D721Med (cell line): ENCODE results near the gene BRI3BP.
"Not testable (repeated sequence)": the region's sequence is repeated elsewhere in the genome, so short reads cannot be mapped to it uniquely, and the experiment has no call there.

Experiments
- DNase-seq: peaks from one replicate; pipeline ENCODE4 v3.0.0; 2011; ENCODE audit warnings: low spot score; ENCODE audit not compliant: insufficient read length
- FAIRE-seq: peaks from 2 replicates; lab custom pipeline; 2011; peaks lifted over from hg19 to GRCh38; lab: Jason Lieb, UNC
- TF ChIP-seq, protein P1 (sequence below): IDR thresholded peaks from 2 replicates; pipeline ENCODE4 v1.5.1; 2012; ENCODE audit warnings: mild to moderate bottlenecking, control low read depth; ENCODE audit not compliant: insufficient read depth; ENCODE audit errors: missing control alignments

The BRI3BP gene

GRCh38 chr12:125055591-125055990 is 62.1 kb downstream of the BRI3BP start:
- TF ChIP-seq, protein P1, sequence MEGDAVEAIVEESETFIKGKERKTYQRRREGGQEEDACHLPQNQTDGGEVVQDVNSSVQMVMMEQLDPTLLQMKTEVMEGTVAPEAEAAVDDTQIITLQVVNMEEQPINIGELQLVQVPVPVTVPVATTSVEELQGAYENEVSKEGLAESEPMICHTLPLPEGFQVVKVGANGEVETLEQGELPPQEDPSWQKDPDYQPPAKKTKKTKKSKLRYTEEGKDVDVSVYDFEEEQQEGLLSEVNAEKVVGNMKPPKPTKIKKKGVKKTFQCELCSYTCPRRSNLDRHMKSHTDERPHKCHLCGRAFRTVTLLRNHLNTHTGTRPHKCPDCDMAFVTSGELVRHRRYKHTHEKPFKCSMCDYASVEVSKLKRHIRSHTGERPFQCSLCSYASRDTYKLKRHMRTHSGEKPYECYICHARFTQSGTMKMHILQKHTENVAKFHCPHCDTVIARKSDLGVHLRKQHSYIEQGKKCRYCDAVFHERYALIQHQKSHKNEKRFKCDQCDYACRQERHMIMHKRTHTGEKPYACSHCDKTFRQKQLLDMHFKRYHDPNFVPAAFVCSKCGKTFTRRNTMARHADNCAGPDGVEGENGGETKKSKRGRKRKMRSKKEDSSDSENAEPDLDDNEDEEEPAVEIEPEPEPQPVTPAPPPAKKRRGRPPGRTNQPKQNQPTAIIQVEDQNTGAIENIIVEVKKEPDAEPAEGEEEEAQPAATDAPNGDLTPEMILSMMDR: no peak
- no peak for DNase-seq
- no peak for FAIRE-seq

DNA sequence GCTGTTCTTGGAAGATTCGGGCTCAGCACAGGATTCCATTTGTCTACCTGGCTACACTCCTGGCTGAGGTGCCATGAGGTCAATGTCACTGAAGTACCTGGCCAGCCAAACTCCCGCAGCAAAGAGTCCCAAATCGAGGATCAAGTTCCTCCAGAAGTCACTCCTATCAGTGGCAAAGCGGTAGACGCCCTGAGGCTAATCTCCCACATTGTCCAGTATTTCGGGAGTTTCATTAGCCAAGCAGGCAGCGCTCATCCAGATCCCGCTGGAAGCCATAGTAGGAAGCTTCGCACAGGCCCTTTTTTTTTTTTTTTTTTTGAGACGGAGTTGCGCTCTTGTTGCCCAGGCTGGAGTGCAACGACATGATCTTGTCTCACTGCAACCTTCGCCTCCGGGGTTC is 62.9 kb downstream of the BRI3BP start:
- DNase-seq (no peak), FAIRE-seq (no peak)
- TF ChIP-seq, protein P1: no peak

GRCh38 chr12:125057708-125058107 is 64.3 kb downstream of the BRI3BP start:
- no peak for DNase-seq
- FAIRE-seq: no peak
- TF ChIP-seq, protein P1: no peak

GRCh38 chr12:125061229-125061628 is 67.8 kb downstream of the BRI3BP start:
- DNase-seq (no peak), FAIRE-seq (no peak)
- TF ChIP-seq, protein P1: no peak

DNA sequence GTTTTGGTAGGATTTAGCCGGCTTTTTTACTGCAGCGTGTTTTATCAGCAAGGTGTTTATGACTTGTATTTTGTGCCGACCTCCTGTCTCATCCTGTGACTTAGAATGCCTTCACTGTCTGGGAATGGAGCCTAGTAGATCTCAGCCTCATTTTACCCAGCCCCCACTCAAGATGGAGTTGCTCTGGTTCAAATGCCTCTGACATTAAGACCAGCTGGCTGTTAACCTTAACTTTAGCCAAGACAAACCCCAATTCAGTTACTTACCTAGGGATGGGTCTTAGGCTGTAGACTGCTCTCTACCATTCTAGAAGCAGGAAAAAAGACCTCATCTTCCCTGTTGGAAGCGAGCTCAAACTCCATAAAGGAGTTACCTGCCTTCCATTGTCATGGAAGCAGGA is 70.1 kb downstream of the BRI3BP start:
- FAIRE-seq, DNase-seq: not testable (repeated sequence)

- TF ChIP-seq, protein P1: no peak
- FAIRE-seq (no peak), DNase-seq (no peak)
These were observed 71.0 kb downstream of the BRI3BP start for GRCh38 chr12:125064492-125064891.

DNA sequence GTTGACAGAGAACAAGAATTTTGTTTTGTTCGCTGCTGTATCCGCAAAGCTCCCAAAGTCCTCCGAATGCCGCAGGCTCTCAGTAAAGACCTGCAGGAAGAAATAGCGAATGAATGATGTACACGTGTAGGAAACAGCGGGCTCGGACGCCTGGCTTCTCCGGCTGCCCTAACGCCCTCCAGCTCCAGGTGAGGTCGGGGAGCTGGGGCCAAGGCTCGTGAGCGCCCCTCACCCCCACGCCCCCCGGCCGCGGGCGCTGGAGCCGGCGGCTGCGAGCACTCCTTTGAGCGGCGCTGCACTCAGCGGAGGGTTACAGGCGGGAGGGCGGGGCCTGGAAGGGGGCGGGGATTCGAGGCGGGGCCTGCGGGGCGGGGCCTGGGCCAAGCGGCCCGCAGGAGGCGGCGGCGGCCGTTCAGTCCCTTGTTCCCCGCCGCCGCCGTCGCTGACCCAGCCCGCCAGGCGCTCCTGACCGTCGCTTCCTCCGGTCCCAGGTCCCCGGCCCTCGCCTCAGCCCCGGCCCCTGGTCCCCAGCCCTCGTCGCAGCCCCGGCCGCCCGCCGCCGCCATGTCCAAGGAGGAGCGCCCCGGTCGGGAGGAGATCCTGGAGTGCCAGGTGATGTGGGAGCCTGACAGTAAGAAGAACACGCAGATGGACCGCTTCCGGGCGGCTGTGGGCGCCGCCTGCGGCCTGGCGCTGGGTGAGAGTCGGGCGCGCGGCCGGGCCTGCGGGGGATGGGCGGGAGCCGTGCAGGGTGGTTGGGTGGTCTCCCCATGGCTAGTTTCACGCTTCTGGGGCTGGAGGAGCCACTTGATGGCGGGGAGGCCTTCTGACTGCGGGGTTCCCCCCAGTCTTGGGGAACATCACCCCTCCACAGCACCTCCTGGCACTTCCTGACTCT is 71.8 kb downstream of the BRI3BP start, which contains the start of gene AACS:
Gene AACS, plus strand, starts transcription at position 415 of the 898 bp plus-strand sequence. Its CDS starts 150 bp downstream, at position 565.
- FAIRE-seq: no peak
- peak; percentile 85 for DNase-seq
- TF ChIP-seq, protein P1: no peak
